GM19463 (cell line): Measurements from ENCODE around the gene FAM240A.
"Not testable (repeated sequence)": the region's sequence is repeated elsewhere in the genome, so short reads cannot be mapped to it uniquely, and the experiment has no call there.

Experiments
- ATAC-seq: cut with Tn5 transposase; IDR thresholded peaks from one replicate; pipeline ENCODE4 v1.9.1; 2021; ENCODE audit warnings: mild to moderate bottlenecking, moderate library complexity; ENCODE audit not compliant: unreplicated experiment

The FAM240A gene

GRCh38 chr3:46586738-46587246 is 25.5 kb upstream of the FAM240A start:
- ATAC-seq, result no peak

- not testable (repeated sequence) for ATAC-seq
Measured at GRCh38 chr3:46587268-46587667, 25.1 kb upstream of the FAM240A start.

- ATAC-seq, result no peak
Measured at GRCh38 chr3:46593274-46593862, 19.0 kb upstream of the FAM240A start.

GRCh38 chr3:46593979-46594378 is 18.3 kb upstream of the FAM240A start:
- no peak for ATAC-seq

GRCh38 chr3:46594723-46595122 is 17.6 kb upstream of the FAM240A start:
- ATAC-seq, result no peak

- no peak for ATAC-seq
Measured at GRCh38 chr3:46595819-46596314, 16.5 kb upstream of the FAM240A start.

- ATAC-seq, result no peak
Measured at GRCh38 chr3:46599590-46599989, 12.7 kb upstream of the FAM240A start.

- ATAC-seq, result no peak
Measured at GRCh38 chr3:46603446-46604046, 8.8 kb upstream of the FAM240A start.

GRCh38 chr3:46604127-46604526 is 8.2 kb upstream of the FAM240A start:
- no peak for ATAC-seq

- no peak for ATAC-seq
Measured at GRCh38 chr3:46607603-46608028, 4.7 kb upstream of the FAM240A start.

GRCh38 chr3:46609212-46609721 is 3.1 kb upstream of the FAM240A start:
- no peak for ATAC-seq

GRCh38 chr3:46609944-46610722 is 2.2 kb upstream of the FAM240A start:
- ATAC-seq, result no peak

GRCh38 chr3:46613313-46614005 is 1.1 kb downstream of the FAM240A start:
- ATAC-seq, result no peak

GRCh38 chr3:46614431-46614830 is 2.1 kb downstream of the FAM240A start:
- ATAC-seq, result no peak

- no peak for ATAC-seq
Measured at GRCh38 chr3:46615050-46615775, 2.9 kb downstream of the FAM240A start.

- ATAC-seq, result no peak
Measured at GRCh38 chr3:46615976-46616375, 3.7 kb downstream of the FAM240A start.

- no peak for ATAC-seq
Measured at GRCh38 chr3:46617941-46618340, 5.6 kb downstream of the FAM240A start.

GRCh38 chr3:46619845-46620778 is 7.8 kb downstream of the FAM240A start:
- ATAC-seq, result no peak

GRCh38 chr3:46624533-46624932 is 12.2 kb downstream of the FAM240A start:
- no peak for ATAC-seq
